GM19239 (cell line): ENCODE measurements around the gene DSG2.

Experiments
- DNase-seq: peaks from one replicate; pipeline ENCODE4 v3.0.0; 2011; ENCODE audit warnings: low spot score; ENCODE audit not compliant: insufficient read length
- FAIRE-seq: peaks from 2 replicates; lab custom pipeline; 2011; peaks lifted over from hg19 to GRCh38; lab: Jason Lieb, UNC

The DSG2 gene

GRCh38 chr18:31581498-31582197, 83.7 kb downstream of the DSG2 start:
- FAIRE-seq (no peak), DNase-seq (no peak)

GRCh38 chr18:31583185-31583854, 85.3 kb downstream of the DSG2 start:
- no peak for FAIRE-seq
- no peak for DNase-seq

GRCh38 chr18:31585991-31586390, 88.0 kb downstream of the DSG2 start:
- DNase-seq (no peak), FAIRE-seq (no peak)

- FAIRE-seq: no peak
Observed at GRCh38 chr18:31586616-31587015, 88.6 kb downstream of the DSG2 start.

GRCh38 chr18:31587529-31587928, 89.6 kb downstream of the DSG2 start:
- DNase-seq (no peak), FAIRE-seq (no peak)

More at GRCh38 chr18:31586616-31587015, 88.6 kb downstream of the DSG2 start:
- DNase-seq: no peak

GRCh38 chr18:31590570-31590969, 92.6 kb downstream of the DSG2 start:
- DNase-seq (no peak), FAIRE-seq (no peak)

- FAIRE-seq (no peak), DNase-seq (no peak)
Observed at GRCh38 chr18:31591113-31591512, 93.1 kb downstream of the DSG2 start.

GRCh38 chr18:31591628-31592027, 93.7 kb downstream of the DSG2 start, which contains the start of gene TTR:
Gene TTR (plus strand): TSS chr18:31591877. CDS start chr18:31591903, 26 bp downstream.
- FAIRE-seq: no peak
- DNase-seq: no peak

- FAIRE-seq (no peak), DNase-seq (no peak)
Observed at GRCh38 chr18:31592506-31593157, 94.7 kb downstream of the DSG2 start.

GRCh38 chr18:31595121-31595771, 97.3 kb downstream of the DSG2 start:
- DNase-seq: no peak
- FAIRE-seq: no peak

- FAIRE-seq (no peak), DNase-seq (no peak)
Observed at GRCh38 chr18:31596081-31596872, 98.3 kb downstream of the DSG2 start.

GRCh38 chr18:31598021-31598805, 100.2 kb downstream of the DSG2 start:
- DNase-seq (no peak), FAIRE-seq (no peak)
